NCI-H2171 treated with DMSO at 0.1 percent for 48 hours (cell line): ENCODE data around the gene PGM5.
"Not testable (repeated sequence)": the region's sequence is repeated elsewhere in the genome, so short reads cannot be mapped to it uniquely, and the experiment has no call there.

ENCODE experiments used
- DNase-seq: peaks from one replicate; lab custom pipeline; 2025; lab: John Stamatoyannopoulos, UW

PGM5 gene

GRCh38 chr9:68377723-68378122 is 21.3 kb downstream of the PGM5 start:
- DNase-seq = not testable (repeated sequence)

- DNase-seq = not testable (repeated sequence)
Observed at GRCh38 chr9:68383894-68384293, 27.5 kb downstream of the PGM5 start.

- not testable (repeated sequence) for DNase-seq
Observed at GRCh38 chr9:68389558-68389957, 33.1 kb downstream of the PGM5 start.

- not testable (repeated sequence) for DNase-seq
Observed at GRCh38 chr9:68390737-68391136, 34.3 kb downstream of the PGM5 start.

GRCh38 chr9:68396411-68397094 is 40.1 kb downstream of the PGM5 start:
- DNase-seq = not testable (repeated sequence)

- not testable (repeated sequence) for DNase-seq
Observed at GRCh38 chr9:68397095-68397423, 40.6 kb downstream of the PGM5 start.

GRCh38 chr9:68397796-68398195 is 41.4 kb downstream of the PGM5 start:
- DNase-seq = not testable (repeated sequence)

- not testable (repeated sequence) for DNase-seq
Observed at GRCh38 chr9:68398324-68398723, 41.9 kb downstream of the PGM5 start.

GRCh38 chr9:68404421-68405185 is 48.2 kb downstream of the PGM5 start:
- DNase-seq = not testable (repeated sequence)

- not testable (repeated sequence) for DNase-seq
Observed at GRCh38 chr9:68411865-68412264, 55.5 kb downstream of the PGM5 start.

GRCh38 chr9:68412754-68413153 is 56.3 kb downstream of the PGM5 start:
- not testable (repeated sequence) for DNase-seq

GRCh38 chr9:68415065-68415464 is 58.7 kb downstream of the PGM5 start:
- DNase-seq = not testable (repeated sequence)

GRCh38 chr9:68416936-68417564 is 60.6 kb downstream of the PGM5 start:
- no peak for DNase-seq

- DNase-seq = no peak
Observed at GRCh38 chr9:68417762-68418161, 61.4 kb downstream of the PGM5 start.

GRCh38 chr9:68418259-68418845 is 61.9 kb downstream of the PGM5 start:
- DNase-seq = no peak

- DNase-seq = no peak
Observed at GRCh38 chr9:68419901-68420300, 63.5 kb downstream of the PGM5 start.

- no peak for DNase-seq
Observed at GRCh38 chr9:68426755-68427154, 70.3 kb downstream of the PGM5 start.

GRCh38 chr9:68427216-68427977 is 71.0 kb downstream of the PGM5 start:
- no peak for DNase-seq

- DNase-seq = no peak
Observed at GRCh38 chr9:68428481-68428880, 72.1 kb downstream of the PGM5 start.

- no peak for DNase-seq
Observed at GRCh38 chr9:68429631-68430030, 73.2 kb downstream of the PGM5 start.

GRCh38 chr9:68431307-68431706 is 74.9 kb downstream of the PGM5 start:
- DNase-seq = no peak
